ENCODE results near the gene SLC25A36.
"Not testable (repeated sequence)": the region's sequence is repeated elsewhere in the genome, so short reads cannot be mapped to it uniquely, and the experiment has no call there.

The SLC25A36 gene

DNA sequence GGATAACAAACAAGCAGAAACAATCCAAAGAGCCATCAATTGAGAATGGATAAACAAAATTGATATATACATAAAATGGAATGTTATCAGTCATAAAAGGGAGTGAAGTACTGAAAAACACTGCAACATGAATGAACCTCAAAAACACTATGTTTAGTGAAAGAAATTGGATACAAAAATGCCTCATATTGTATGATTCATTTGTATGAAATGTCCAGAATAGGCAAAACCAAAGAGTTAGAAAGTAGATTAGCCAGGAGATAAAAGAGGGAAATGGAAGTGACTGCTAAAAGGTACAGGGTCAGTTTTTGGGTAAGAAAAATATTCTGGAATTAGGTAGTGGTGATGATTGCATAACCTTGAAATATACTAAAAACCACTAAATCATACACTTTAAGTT, 9.8 kb upstream of the SLC25A36 start:
- DNase-seq (ENCODE audit: low spot score), result no peak

DNA sequence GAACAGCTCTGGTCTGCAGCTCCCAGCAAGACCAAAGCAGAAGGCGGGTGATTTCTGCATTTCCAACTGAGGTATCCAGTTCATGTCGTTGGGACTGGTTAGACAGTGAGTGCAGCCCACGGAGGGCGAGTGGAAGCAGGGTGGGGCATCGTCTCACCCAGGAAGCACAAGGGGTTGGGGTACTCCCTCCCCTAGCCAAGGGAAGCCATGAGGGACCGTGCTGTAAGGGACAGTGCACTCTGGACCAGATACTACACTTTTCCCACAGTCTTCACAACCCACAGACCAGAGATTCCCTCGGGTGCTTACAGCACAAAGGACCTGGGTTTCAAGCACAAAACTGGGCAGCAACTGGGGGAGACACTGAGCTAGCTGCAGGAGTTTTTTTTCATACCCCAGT, 8.5 kb upstream of the SLC25A36 start:
- DNase-seq (ENCODE audit: low spot score), result no peak

DNA sequence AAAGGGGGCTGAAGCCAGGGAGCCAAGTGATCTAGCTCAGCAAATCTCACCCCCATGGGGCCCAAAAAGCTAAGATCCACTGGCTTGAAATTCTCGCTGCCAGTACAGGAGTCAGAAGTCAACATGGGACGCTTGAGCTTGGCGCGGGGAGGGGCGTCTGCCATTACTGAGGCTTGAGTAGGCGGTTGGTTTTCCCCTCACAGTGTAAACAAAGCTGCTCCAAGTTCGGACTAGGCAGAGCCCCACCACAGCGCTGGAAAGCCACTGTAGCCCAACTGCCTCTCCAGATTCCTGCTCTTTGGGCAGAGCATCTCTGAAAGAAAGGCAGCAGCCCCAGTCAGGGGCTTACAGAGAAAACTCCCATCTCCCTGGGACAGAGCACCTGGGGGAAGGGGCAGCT, 8.1 kb upstream of the SLC25A36 start:
- DNase-seq (ENCODE audit: low spot score), result no peak

DNA sequence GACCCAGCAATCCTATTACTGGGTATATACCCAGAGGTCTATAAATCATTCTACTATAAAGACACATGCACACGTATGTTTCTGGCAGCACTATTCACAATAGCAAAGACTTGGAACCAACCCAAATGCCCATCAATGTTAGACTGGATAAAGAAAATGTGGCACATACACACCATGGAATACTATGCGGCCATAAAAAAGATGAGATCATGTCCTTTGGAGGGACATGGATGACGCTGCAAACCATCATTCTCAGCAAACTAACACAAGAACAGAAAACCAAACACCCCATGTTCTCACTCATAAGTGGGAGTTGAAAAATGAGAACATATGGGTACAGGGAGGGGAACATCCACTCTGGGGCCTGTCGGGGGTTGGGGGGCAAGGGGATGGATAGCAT, 2.3 kb upstream of the SLC25A36 start:
- not testable (repeated sequence) for DNase-seq (ENCODE audit: low spot score)

DNA sequence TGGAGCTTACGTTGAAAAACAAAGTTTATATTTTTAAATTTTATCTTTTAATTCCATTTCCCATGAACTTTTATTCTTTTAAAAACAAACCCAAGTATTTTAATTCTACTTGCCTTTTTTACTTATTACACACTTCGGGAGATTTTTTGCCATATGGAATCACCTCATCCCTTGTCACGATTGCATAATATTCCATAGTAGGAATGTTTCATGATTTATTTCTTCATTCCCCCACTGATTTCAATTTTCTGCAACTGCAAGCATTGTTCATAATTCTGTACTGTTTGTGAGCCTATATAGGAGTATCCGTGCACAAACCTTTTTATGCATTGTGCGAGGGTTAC, 574 bp upstream of the SLC25A36 start:
- DNase-seq (ENCODE audit: low spot score), result no peak

DNA sequence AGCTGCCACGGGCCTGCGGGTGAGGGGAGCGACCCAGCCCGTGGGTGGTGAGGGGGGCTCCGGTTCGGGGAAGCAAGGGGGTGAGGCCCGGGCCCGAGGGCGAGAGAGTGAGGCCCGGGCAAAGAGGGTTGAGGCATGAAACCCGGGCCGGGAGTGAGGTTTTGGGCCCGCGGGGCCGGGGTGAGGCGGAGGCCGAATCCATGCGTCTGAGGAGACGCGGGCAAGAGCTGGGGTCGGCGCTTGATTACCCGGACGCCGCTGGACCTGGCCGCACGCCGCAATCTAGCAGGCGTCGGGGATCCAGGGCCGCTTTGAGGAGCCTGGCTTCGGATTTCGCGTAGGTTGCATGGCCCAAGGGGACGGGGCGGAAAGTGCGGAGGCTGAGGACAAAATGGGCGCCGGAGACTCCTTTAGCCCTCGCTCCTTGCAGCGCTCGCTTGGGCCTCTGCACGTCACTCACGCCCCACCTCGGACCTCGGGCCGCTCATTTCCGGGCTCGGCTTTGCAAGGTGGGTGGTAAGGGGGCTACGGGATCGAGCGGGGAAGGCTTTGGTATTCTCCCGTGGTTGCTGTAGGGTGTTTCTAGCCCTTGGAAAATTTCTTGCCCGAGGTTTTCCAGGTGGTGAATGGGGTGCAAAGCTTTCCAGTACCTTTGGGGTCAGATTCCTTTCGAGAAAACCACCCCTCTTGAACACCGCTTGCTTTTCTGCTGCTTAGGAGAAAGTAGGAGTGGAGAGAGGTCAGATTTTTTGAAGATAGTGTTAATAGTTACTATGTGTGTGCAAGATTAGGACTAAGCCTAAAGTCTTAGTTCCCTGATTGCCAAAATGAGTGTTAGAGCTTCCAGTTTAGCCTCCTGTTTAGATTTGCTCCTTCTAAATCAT, 827 bp downstream of the SLC25A36 start:
- DNase-seq (ENCODE audit: low spot score), result peak; percentile 41

DNA sequence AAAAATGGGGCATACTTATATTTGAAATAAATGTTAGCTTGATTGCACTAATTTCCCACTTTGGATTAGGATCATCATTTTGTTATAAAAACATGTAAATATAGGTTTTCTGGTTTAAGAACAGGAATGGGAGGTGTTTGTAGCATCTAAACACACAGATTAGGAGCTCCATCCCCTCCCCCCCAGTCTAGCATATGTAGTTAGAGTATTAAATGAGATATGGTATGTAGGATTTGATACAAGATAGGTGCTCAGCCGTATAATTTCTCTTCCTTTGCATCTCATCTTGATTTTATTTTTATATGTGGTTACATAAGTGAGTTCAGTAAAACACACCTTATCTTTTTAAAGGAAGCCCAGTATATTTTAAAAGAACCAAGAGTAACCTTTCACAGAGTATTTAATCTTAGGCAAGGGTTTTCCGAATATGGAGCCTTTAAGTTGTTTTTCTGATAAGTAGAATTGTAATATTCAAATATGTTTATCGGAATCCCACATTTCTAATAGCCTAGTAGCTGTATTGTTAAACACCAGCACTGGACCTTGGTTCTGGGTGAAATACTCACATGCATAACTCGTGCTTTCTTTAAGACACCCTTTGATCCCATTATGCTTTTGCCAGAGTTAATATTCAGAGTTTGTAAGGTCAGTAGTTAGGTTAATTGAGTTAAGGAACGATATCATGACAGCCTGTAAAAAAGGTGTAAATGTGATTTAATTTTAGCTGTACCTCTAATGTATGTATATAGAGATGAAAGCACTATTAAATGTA, 2.3 kb downstream of the SLC25A36 start:
- DNase-seq (ENCODE audit: low spot score), result no peak

DNA sequence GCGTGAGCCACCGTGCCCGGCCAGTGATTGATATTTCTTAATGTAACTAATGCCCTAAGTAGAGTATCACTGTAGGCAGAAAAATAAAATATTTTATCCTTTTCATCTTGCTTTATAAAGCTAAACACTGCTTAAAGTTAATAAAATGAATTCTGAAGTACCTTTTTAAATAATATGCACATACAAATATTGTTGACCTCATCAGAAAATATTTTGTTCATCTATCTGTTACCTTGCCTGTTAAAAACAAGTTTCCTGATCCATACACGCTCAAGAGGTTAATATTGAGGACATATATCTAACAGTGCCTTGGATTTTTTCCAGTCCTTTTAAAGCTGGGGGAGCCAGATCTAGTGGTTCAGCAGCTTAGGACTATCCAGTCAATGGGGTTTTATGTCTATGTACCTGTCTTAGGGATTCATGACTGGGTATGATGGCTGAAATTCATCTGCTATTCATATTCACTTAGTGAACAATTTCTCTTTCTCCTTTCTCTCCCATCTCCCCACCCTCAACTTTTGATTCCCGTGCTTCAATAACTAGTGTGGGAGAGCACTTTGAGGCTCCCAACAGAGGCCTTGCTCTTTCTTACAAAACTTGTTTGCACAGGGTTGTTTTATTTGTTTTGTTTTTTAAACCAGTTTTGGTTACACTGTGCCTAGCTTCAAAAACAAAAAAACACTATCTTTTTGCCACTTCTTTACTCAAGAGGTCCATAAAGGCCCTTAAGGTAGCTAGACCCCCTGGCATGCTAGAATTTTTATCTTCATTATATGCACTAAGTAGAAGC, 7.0 kb downstream of the SLC25A36 start:
- DNase-seq (ENCODE audit: low spot score), result no peak

DNA sequence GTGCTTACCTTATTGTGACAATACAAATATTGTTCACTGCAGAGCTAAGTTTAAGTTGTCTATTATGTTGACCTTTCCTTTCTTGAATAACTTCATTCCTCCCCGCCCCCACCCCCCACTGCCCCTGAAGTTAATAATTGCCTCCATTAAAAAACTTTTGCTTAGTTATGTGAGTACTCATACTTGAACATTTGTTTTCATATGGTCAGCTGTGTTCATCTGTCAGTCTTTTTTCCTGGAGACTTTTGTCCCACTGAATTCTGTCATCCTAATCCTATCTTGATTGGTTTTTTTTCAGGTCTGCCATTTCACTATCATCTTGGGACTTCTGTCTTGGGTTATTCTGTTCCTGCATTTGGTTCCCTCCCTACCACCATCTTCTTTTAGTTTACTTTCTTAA, 8.5 kb downstream of the SLC25A36 start:
- no peak for DNase-seq (ENCODE audit: low spot score)

DNA sequence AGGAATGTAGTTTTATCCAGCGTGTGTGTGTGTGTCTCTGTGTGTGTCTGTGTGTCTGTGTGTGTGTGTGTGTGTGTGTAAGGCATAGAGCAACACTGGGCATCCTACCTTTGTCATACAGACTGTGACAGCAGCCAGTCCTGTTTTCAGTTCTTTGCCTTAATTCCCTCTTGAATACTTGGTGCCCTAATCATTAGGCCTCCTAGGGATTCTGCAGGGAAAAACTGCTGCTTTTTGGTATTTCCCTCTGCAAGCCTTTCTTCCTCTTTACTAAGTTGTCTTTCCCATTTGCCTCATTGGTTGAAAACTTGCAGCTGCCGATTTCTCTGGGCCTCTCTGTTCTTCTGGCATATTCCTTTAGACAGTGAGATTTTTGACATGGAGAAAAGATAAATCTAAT, 9.2 kb downstream of the SLC25A36 start:
- no peak for DNase-seq (ENCODE audit: low spot score)

DNA sequence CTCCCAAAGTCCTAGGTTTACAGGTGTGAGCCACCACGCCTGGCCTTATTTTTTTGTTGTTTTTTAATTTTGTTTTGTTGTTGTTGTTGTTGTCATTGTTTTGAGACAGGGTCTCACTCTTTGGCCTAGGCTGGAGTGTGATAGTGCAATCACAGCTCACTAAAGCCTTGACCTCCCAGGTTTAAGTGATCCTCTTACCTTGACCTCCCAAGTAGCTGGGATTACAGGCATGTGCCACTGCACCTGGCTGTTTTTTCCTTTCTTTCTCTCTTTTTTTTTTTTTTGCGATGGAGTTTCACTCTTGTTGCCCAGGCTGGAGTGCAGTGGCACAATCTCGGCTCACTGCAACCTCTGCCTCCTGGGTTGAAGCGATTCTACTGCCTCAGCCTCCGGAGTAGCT, 10.1 kb downstream of the SLC25A36 start:
- not testable (repeated sequence) for DNase-seq (ENCODE audit: low spot score)

DNA sequence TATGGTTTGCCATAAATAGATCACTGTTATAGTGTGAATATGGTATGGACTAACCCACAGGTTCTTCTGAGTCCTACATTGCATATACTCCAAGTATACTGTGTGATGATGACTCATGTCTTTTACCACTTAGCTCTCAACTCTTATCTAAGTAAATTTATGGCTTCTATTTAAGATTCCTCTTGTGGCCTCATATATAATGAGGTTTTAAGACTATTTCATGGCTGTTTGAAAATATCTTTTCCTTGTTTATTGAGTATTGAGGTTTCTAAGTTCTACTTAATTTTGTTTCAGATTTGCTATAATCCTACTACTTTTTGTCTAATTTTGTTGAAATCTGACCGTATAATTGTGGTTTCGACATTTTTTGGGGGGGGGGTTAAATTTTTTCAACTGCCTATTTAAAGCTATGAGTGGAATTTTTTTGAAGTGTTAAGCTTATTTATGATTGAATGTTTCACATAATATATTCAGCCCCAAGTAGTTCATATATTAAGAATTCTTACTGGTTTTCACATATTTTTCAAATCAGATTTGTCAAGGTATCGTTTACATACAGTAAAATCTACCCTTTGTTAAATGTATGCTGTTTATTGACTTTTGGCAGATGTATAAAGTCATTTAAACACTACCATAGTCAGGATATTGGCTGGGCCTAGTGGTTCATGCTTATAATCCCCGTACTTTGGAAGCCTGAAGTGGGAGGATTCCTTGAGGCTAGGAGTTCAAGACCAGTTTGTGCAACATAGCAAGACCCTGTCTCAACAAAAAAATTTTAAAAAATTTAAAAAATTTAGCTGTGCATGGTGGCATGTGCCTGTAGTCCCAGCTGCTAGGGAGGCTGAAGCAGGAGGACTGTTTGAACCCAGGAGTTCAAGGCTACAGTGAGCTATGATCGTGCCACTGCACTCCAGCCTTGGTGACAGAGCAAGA, 11.7 kb downstream of the SLC25A36 start:
- peak; percentile 77 for DNase-seq (ENCODE audit: low spot score)

DNA sequence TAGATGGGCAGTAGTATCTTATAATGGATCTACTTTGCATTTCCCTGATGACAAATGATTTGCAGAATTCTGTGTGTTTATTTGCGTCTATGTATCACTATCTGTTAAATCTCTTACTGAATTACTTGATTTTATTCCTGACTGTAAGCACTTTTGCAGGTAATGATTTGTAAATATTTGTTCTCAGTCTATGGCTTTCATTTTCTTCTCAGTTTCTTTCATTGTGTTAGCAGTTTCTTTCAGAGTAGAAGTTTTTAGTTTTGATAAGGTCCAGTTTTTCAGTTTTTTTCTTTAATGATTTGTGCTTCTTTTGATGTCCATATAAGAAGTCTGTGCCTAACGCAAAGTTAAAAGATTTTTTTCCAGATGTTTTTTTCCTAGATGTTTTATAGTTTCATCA, 12.9 kb downstream of the SLC25A36 start:
- no peak for DNase-seq (ENCODE audit: low spot score)

DNA sequence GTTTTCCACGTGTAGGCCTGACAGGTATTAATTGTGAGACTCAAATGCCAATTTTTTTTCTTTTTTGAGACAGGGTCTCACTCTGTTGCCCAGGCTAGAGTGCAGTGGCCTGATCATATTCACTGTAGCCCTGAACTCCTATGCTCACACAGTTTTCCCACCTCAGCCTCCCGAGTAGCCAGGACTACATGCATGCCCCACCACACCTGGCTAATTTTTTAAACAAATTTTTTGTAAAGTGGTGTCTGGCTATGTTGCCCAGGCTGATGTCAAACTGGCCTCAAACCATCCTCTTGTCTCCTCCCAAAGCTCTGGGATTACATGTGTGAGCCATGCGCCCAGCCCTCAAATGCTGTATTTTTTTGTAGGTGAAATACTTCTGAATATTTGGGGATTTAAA, 14.0 kb downstream of the SLC25A36 start:
- no peak for DNase-seq (ENCODE audit: low spot score)

DNA sequence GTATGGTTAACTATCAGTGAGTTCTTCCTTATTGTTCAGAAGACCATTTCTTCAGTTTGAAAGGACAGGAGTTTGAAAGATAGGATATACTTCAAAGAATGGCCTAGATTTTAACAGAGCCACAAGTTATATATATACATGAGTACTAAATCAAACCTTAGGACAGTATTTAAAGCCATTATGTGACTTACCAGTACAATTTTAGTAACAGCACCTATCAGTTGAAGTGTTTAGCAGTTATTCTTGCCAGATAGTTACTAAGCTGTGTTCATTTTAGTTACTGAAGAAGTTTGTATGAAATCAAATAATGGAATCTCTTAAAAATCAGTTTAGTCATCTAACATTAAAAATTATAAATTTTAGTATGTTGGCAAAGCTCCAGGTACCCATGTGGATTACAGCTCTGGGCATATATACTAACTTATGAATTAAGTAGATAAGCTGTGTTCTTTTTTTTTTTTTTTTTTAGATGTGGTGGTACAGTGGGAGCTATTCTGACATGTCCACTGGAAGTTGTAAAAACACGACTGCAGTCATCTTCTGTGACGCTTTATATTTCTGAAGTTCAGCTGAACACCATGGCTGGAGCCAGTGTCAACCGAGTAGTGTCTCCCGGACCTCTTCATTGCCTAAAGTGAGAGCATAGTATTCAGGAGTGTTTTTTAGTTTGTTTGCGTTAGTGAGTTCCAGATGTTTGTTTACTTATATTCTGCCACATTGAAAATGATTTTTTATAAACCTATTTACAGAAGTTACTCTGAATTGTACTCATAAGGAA, 14.6 kb downstream of the SLC25A36 start:
- no peak for DNase-seq (ENCODE audit: low spot score)

DNA sequence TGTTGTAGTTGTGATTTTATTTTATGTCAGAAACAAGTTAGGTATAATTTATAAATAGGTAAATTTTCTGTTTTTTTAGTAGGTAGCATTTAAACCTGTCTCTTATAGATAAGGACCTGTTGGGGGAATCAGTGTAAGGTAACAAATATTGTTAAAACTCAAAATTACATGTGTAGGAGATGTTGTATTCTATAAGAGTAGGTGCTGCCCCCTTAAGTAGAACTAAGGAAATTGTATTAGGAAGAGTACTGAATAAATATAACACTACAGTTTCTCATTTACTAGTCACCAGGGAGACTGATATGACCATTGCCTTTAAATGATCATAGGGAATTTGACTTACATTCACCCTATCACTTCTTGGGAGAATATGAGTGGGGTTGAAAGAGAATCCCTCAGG, 31.2 kb downstream of the SLC25A36 start:
- peak; percentile 6 for DNase-seq (ENCODE audit: low spot score)

DNA sequence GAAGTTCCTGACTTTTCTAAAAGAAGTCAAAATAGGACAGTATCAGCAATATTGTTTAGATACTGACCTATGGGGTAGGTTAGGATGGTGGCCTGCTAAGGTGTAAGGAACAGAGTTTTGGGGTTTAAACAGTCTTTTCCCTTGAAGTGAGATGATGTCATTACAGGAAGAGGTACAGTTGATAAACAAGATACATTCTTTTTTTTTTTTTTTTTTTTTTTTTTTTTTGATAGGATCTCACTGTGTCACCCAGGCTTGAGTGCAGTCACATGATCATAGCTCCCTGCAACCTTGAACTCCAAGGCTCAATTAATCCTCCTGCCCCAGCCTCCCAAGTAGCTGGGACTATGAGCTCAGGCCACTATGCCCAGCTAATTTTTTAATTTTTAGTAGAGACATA, 33.3 kb downstream of the SLC25A36 start:
- no peak for DNase-seq (ENCODE audit: low spot score)

DNA sequence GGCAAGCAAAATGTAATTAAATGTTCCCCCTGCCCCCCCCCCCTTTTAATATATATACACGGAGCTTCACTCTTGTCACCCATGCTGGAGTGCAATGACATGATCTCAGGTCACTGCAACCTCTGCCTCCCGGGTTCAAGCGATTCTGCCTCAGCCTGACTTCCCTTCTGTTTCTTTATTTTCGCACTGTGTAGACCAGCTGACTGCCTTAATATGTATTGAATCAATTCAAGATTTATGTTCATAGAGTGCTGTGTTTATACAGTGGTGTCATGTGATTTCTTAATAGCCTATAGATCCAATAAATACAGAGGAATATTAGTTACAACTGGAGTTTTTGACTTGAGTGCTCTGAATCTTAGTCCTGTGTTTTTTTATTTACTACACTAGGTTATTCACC, 39.0 kb downstream of the SLC25A36 start:
- no peak for DNase-seq (ENCODE audit: low spot score)

DNA sequence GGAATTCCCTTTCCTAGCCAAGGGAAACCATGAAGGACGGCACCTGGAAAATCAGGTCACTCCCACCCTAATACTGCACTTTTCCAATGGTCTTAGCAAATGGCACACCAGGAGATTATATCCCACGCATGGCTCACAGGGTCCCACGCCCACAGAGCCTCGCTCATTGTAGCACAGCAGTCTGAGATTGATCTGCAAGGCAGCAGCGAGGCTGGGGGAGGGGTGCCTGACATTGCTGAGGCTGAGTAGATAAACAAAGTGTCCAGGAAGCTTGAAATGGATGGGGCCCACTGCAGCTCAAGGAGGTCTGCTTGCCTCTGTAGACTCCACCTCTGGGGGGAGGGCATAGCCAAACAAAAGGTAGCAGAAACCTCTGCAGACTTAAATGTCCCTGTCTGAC, 46.2 kb downstream of the SLC25A36 start:
- not testable (repeated sequence) for DNase-seq (ENCODE audit: low spot score)

DNA sequence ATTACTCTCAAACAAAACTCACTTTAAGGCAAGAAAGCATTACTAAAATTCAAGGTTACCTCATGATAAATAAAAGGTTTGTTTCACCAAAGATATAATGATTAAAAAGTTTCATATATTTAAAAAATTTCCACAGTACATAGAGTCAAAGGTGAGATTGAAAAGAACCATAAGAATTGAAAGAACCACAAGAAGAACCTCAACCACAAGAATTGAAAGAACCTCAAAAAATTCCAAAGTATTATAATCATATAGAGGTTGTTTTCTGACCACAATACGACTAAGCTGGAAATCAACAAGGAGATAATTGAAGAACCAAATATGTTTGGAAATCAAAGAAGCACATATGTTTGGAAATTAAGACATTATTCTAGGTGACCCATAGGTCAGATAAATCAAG, 52.7 kb downstream of the SLC25A36 start:
- DNase-seq (ENCODE audit: low spot score), result no peak

DNA sequence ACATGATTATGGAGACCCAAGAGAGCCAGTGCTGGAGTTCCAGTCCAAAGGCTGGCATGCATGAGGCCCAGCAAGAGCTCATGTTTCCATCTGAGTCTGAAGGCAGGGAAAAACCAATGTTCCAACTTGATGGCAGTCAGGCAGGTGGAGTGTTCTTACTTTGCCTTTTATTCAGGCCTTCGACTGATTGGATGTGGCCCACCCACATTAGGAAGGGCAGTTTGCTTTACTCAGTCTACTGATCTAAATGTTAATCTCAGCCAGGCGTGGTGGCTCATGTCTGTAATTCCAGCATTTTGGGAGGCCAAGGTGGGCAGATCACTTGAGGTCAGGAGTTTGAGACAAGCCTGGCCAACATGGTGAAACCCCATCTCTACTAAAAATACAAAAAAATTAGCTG, 53.2 kb downstream of the SLC25A36 start:
- not testable (repeated sequence) for DNase-seq (ENCODE audit: low spot score)

Data from LoVo (cell line).